DMS114 treated with DMSO at 0.1 percent for 48 hours (cell line): ENCODE results near the gene MAZ.
"Not testable (repeated sequence)": the region's sequence is repeated elsewhere in the genome, so short reads cannot be mapped to it uniquely, and the experiment has no call there.

Experiments used
- DNase-seq: peaks from one replicate; lab custom pipeline; 2025; ENCODE audit not compliant: unreplicated experiment; lab: John Stamatoyannopoulos, UW

Gene MAZ

DNA sequence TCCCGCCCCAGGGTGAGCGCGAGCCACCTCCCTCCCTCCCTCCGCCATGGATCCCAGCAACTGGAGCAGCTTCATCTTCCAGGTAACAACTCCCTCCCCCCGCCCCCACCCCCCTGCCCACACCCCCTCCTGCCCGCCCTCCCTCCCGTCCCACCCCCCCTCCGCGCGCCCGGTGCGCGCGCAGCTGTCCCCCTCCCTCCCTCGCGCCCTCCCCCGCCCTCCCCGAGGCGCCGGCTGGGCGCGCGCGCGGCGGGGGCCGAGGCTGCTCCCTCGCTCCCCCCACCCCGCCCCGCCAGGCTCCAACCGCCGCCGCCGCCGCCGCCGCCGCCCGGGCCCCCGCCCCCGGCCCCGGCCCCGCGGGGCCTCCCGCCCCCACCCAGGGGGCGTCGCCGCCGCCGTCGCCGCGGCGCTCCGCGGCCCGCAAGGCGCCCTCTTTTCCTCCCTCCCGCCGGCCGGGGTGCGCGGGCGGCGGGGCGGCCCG, at the start of gene MAZ:
Gene MAZ, plus strand, starts transcription at position 431 of the 481 bp plus-strand sequence. CDS start 173 bp downstream, outside the sequence.
- no peak for DNase-seq

DNA sequence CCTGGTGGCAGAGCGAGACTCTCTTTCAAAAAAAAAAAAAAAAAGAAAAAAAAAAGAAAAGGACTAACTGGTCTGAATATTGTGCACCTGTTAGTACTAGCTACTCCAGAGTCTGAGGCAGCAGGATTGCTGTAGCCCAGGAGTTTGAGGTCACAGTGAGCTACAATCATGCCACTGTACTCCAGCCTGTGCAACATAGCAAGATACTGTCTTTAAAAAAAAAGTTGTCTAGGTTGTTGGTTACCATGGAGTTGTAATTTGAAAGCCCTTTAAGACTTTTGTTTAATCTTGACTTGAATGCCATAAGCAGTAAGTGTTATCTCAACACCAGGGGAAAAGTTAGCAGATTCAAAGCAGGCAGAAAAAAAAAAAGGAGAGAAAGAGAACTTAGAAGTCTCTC, 49.7 kb upstream of the MAZ start:
- DNase-seq: no peak

DNA sequence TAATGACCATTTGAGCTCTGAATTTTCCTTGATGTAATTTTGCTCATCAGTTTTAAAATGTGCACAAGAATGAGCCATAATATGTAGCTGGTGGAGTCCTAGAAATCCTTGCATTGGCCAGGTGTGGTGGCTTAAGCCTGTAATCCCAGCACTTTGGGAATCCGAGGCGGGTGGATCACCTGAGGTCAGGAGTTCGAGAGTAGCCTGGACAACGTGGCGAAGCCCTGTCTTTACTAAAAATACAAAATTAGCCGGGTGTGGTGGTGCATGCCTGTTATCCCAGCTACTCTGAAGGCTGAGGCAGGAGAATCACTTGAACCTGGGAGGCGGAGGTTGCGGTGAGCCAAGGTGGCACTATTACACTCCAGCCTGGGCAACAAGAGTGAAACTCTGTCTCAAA, 49.2 kb upstream of the MAZ start:
- DNase-seq: not testable (repeated sequence)

DNA sequence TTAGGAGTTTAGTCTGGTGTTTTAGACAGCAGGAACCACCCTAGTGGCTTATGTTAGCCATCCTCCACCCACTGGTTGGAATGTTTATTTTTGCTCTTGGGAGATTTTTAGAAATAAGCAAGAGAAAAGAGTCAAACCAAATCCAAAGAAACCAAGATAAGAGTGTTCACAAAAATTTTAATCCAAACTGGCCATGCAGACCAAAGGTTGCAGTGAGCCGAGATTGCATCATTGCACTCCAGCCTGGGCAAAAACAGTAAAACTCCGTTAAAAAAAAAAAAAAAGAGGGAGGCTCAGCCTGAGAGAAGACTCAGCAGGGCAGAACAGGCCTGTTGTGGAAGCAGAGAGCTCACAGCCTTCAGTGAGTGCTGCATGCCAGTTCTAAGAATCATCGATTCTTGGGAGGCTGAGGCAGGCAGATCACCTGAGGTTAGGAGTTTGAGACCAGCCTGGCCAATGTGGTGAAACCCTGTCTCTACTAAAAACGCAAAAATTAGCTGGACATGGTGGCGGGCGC, 48.3 kb upstream of the MAZ start:
- DNase-seq: no peak

DNA sequence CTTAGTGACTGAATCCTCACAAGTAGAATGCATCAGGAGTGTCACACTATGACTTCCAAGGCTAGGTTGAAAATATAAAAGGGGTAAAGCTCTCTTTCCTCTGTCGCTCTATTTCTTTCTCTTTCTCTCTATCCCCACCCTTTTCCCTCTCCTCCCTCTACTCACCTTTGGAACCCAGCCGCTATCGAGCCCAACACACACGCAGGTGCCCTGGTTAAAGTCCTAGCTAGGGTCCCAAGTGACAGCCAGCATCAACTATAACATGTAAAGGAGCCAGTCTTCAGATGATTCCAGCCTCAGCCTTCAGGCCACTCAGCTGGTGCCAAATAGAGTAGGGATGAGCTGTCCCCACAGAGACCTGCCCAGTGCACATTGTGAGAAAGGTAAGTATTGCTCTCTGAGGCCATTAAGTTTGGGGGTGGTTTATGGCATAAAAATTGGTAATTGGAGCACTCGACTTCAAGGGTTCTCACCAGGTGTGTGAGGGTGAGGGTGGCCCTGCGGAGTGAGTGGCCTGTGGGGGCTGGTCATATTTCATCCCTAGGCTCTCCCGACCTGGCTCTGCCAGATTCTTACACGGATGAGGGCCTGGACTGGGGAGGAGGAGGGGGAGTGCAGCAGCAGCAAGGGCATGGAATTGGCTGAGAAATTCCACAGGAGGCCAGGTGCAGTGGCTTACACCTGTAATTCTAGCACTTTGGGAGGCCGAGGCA, 45.6 kb upstream of the MAZ start:
- DNase-seq: no peak

DNA sequence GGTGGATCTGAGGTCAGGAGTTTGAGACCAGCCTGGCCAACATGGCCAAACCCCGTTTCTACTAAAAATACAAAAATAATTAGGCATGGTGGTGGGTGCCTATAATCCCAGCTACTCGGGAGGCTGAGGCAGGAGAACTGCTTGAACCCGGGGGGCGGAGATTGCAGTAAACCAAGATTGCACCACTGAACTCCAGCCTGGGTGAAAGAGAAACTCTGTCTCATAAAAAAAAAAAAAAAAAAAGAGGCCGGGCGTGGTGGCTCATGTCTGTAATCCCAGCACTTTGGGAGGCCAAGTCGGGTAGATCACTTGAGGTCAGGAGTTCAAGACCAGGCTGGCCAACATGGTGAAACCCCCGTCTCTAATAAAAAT, 45.1 kb upstream of the MAZ start:
- DNase-seq: not testable (repeated sequence)

DNA sequence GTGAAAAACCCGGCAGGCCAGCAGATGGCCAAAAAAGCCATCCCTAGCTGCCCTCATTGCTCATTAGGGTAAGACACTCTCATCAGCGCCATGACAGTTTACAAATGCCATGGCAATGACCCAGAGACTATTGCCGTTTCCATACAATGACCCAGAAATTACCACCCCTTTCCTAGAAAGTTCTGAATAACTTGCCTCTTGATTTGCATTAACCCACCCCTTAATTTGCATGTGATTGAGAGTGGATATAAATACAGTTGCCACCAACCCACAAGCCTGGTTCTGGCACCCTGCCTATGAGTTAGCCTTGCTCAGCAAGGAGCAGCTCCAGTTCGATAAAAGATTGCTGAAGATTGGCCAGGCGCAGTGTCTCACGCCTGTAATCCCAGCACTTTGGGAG, 44.4 kb upstream of the MAZ start:
- DNase-seq: no peak

DNA sequence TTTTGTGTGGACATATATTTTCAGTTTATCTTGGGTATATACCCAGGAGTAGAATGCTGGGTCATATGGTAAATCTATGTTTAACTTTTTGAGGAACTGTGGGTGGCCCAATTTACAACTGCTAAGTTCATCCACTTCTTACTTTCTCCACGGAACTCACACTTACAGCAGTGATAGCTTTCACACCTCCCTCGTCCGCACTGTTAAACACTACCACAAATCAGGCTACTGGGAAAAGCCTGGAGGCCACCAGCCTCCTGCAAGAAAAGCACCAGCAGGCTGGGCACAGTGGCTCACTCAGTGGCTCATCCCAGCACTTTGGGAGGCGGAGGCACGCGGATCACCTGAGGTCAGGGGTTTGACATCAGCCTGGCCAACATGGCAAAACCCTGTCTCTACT, 43.0 kb upstream of the MAZ start:
- DNase-seq: no peak

DNA sequence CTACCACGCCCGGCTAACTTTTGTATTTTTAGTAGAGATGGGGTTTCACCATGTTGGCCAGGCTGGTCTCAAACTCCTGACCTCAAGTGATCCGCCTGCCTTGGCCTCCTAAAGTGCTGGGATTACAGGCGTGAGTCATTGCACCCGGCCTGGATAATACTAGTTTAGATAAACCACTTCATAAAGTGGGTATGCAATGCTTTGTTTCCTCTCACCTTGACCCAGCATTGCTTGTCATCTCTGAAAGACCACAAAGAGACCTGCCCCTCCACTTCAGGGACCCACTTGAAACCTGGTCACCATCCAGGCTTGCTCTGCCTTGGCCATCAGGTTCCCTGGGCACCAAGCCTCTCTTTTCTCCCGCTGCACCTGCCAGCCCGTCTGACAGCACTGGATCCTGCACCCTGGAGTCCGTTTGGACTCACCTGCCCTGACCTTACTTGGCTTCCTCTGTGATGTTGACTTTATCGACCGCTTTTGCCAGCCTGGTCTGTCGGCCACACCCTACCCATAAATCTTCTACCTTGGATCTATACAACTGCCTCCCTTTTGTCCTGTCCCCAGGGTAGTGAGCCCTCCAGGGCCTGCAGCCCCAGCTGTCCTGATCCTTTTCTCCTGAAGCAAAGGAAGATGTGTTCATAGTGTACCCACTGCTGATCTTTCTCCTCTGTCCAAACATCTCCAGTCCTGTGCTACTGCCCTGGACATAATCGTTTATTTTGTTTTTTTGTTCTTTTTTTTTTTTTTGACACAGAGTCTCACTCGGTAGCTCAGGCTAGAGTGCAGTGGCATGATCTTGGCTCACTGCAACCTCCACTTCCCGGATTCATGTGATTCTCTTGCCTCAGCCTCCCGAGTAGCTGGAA, 40.9 kb upstream of the MAZ start:
- DNase-seq: no peak

DNA sequence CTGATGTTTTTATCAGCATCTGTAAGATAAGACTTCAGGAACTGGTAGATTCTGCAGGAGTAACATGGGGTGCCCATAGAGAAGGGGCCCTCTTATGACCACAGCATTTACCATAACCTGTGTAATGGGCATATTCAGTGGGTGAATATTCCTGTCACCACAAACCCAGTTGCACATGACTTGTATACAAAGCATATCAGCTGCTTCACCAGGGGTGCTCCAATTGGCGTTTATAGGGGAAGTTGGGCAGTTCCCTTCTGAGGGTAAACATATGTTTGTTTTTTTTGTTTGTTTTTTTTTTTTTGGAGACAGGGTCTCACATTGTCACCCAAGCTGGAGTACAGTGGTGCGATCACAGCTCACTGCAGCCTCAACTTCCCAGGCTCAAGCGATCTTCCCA, 39.8 kb upstream of the MAZ start:
- no peak for DNase-seq

DNA sequence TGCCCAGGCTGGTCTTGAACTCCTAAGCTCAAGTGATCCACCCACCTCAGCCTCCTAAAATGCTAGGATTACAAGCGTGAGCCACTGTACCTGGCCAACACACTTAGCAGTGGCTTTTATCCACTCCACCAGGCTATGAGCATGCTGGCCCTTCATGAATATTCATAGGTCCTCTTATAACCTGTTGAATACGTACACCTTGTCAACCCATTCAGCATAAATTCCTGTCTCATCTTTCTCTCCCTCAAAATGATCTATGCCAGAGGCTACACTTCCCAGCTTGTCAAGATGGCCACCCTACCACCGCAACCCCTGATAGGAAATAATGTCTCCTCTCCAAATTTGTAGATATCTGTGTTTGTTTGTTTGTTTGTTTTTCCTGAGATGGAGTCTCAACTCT, 39.3 kb upstream of the MAZ start:
- no peak for DNase-seq

DNA sequence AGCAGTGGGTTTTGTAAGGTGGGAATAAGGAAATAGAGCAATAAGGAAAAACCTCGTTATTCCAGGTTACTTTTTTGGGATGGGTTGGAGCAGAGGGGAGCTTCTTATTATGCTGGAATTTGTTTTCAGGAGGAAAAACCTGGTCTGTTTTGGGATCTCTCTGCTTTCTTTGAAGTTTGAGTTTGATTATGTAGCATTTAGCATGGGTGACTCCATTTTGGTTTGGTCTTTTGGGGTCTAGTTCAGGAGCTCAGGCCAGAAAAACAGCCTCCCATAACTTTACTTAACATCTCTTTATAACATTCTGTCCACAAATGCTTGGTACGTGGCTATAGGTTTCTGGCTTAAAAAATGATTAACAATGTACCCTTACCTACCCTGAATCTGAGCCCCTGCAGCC, 36.8 kb upstream of the MAZ start:
- DNase-seq: no peak

DNA sequence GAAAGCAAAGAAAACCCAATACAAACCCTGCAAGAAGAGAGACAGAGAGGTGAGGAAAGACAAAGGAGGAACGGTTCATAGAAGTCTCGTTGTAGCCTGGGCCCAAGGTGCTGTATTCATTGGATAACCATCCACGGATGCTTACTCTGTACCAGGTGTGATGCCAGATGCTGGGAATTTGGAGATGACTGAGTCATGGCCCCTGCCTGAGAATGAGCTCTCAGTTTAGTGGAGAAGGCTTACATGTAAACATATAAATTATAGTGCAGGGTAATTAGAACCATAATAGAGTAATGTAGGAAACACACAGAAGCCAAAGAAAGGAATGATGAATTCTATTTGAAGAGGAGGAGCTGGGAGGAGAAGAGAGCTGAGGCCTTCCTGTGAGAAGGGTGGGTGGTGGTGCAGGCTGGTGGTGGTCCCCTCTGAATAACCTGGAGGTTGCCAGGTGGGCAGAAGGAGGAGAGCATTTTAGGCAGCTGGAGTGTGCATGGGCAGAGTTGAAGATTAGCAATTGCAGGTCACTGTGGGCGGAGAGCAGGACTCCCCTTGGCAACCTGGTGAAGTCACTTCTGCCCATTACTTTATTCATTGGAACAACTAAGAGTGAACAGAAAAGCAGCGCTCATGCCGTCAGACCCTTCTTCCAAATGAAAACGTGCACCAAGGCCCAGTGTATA, 35.9 kb upstream of the MAZ start:
- no peak for DNase-seq

DNA sequence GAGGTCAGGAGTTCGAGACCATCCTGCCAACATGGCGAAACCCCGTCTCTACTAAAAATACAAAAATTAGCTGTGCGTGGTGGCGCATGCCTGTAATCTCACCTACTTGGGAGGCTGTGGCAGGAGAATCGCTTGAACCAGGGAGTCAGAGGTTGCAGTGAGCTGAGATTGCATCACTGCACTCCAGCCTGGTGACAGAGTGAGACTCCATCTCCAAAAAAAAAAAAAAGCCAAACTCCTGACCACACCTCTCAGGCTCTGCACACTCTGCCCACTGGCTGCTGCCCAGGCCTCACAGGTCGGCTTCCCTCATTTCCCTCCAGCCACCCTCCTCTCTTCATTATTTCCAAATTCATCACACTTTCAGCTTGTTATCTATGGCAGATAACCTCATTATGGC, 34.0 kb upstream of the MAZ start:
- DNase-seq: not testable (repeated sequence)

DNA sequence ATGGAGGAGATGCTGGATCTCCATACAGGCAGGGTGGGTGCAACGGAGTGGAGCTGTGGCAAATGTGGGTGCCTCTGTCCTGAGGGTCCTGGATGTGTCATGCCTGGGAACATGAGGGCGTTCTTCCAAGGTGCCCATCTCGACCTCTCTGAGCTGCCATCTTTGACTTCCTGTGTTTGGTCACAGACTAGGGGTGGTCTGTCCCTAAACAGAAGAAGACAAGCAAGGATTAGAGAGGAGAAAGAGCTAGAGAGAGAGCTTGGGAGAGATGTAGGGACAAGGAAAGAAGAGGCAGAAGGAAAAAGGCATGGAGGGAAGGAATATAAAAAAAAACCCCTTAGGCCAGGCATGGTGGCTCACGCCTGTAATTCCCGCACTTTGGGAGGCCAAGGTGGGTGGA, 31.6 kb upstream of the MAZ start:
- no peak for DNase-seq

DNA sequence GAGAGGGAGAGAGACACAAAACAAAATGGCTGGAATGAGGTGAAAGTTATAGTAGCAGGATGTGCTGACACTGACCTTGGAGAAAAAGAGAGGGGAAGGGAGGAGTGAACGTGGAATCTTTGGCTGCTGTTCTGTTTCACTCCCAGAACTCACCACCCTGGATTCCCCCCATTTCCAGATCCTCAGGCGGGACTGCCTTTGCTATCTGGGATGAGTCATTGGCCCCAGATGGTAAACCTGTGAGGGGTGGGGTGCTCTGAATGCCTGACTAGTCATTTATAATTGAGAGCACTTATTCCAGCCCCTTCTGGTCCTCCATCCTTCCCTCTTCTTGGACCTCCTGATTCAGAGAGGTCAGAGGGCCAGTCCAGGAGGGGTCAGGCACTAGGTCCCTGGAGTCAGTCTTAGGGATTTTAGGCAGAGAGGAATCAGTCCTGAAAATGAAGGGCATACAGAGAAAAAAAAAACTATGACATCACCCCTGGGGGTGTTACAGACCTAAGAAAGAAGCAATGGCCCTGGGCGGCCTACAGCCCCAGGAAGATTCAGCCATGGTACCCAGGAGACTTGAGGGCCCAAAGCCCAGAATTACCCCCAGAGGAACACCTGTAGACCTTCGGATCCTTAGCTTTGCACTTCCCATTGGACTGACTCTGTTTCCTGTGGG, 30.5 kb upstream of the MAZ start:
- DNase-seq: no peak

DNA sequence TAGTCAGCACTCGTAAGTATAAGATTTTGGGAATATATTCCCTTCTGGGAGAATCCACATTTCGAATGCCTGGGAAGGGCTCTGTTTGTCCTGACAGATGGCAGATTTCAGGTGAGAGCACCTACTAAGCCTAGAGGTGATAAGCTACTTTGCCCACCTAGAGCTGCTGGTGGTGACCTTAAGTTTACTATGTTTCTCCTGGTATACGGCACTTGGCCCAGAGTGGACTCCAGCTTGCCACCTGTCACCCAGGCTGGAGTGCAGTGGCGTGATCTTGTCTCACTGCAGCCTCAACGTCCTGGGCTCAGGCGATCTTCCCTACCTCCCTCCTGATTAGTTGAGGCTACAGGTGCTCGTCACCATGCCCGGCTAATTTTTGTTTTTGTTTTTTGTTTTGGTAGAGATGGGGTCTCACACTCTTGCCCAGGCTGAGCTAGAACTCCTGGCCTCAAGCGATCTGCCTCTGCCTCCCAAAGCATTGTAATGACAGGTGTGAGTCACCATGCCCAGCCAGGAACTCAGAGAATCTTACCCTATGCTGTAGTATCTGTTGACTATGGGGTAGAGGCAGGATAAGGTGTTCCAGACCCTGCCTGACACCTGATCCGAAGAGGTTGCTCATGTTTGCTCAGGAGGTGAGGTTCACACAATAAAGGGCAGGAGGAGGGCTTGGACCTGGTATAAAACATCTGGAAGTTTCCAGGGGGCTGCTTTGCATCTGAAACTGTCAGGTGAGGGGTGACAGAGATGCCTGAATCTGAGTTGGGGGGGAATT, 28.6 kb upstream of the MAZ start, which contains the start of gene ZG16:
Gene ZG16, plus strand, starts transcription at position 681 of the 775 bp plus-strand sequence. CDS start 1,011 bp downstream, outside the sequence.
- DNase-seq: no peak

DNA sequence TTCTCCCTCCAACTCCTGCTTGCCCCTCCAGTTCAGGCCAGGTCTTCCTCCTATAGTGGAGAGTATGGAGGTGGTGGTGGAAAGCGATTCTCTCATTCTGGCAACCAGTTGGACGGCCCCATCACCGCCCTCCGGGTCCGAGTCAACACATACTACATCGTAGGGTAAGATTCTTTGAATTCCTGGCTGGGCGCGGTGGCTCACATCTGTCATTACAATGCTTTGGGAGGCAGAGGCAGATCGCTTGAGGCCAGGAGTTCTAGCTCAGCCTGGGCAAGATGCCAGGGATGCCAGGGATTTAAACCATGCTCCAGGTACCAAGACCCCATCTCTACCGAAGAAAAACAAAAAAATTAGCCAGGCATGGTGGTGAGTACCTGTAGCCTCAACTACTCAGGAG, 26.9 kb upstream of the MAZ start:
- no peak for DNase-seq

DNA sequence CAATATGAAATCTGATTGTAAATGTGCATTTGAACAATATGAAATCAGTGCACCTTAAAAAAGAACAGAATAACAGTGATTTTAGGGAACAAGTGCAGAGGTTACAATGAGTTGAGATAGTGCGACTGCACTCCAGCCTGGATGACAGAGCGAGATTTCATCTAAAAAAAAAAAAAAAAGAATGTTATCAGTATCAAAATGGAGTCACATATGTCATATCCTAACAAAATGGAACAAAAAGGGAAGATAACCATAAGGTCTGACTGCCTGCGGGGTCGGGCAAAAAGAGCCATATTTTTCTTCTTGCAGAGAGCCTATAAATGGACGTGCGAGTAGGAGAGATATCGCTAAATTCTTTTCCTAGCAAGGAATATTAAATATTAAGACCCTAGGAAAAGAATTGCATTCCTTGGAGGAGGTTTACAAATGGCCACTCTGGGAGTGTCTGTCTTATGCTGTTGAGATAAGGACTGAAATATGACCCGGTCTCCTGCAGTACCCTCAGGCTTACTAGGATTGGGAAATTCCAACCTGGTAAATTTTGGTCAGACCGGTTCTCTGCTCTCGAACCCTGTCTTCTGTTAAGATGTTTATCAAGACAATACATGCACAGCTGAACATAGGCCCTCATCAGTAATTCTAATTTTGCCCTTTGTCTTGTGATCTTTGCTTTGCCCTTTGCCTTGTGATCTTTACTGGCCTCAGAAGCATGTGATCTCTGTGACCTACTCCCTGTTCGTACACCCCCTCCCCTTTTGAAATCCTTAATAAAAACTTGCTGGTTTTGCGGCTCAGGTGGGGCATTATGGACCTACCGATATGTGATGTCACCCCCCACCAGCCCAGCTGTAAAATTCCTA, 23.0 kb upstream of the MAZ start:
- not testable (repeated sequence) for DNase-seq
